Measurements from ENCODE around the gene KLK13. TPM values are rescaled to one million over a fixed set of nuclear protein-coding genes. Genes with fewer than 3 reads are reported as not detected.

The KLK13 gene
- total RNA-seq, 1 experiment from 2014 or later = not detected

DNA sequence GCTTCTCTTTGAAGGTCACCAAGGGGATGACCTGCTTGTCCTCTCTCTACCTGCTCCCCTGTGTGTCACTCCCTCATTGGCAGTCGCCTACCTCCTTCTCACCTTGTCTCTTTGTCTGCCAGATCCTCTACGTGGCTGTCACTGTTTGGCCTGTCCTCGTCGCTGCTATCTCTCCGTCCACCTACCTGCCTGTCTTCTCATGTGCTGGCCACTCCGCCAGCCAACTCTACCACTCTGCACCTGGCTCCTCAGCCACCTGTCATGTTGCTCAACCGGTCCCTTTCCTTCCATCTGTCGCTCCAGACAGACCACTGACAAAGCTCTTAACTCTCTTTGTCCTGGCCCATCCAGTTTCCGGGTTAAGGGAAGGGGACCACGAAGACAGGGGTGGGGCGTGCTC, 30.2 kb downstream of the KLK13 start, which contains the start of gene KLK12:
TSS of gene KLK12 (minus strand) at position 299 of the 400 bp plus-strand sequence. CDS start 381 bp downstream, outside the sequence.
- BruUV-seq (replicated peaks) = no TSS peak
- no peaks in the 10 kb centered on the region for H3K36me3 ChIP-seq (ENCODE audit: insufficient read depth, low read length, poor library complexity, severe bottlenecking)
- intact Hi-C loops (cut with micrococcal nuclease; ENCODE audit: unreplicated experiment) = no loop called here
- peaks cover 4% of the 10 kb centered on the region for H3K27me3 ChIP-seq (replicated peaks; ENCODE audit: insufficient read depth, low read depth, low read length, poor library complexity)
- TF ChIP-seq, protein P1, sequence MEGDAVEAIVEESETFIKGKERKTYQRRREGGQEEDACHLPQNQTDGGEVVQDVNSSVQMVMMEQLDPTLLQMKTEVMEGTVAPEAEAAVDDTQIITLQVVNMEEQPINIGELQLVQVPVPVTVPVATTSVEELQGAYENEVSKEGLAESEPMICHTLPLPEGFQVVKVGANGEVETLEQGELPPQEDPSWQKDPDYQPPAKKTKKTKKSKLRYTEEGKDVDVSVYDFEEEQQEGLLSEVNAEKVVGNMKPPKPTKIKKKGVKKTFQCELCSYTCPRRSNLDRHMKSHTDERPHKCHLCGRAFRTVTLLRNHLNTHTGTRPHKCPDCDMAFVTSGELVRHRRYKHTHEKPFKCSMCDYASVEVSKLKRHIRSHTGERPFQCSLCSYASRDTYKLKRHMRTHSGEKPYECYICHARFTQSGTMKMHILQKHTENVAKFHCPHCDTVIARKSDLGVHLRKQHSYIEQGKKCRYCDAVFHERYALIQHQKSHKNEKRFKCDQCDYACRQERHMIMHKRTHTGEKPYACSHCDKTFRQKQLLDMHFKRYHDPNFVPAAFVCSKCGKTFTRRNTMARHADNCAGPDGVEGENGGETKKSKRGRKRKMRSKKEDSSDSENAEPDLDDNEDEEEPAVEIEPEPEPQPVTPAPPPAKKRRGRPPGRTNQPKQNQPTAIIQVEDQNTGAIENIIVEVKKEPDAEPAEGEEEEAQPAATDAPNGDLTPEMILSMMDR (conservative IDR thresholded peaks at IDR 0.05; ENCODE audit: low read depth, low read length) = no peak
- no peak for TF ChIP-seq EZH2 (IDR thresholded peaks at IDR 0.05; ENCODE audit: borderline replicate concordance, low read depth, low read length, poor library complexity, severe bottlenecking)
- H3K27ac ChIP-seq (ENCODE audit: low read depth, low read length, poor library complexity, severe bottlenecking) = no peak within 1 kb of the TSS
- POLR2A ChIA-PET (ENCODE audit: low non-redundant PET) = no interaction called here
- H3K4me1 ChIP-seq (ENCODE audit: insufficient read depth, low read length, poor library complexity, severe bottlenecking) = no peaks in the 10 kb centered on the region
- no peaks in the 10 kb centered on the region for H3K9me3 ChIP-seq (ENCODE audit: low read depth, low read length, poor library complexity, severe bottlenecking)
- CTCF ChIA-PET = no interaction called here
- no peak for DNase-seq (ENCODE audit: low spot score)
- no peak within 1 kb of the TSS for H3K4me3 ChIP-seq (ENCODE audit: low read depth, low read length, poor library complexity, severe bottlenecking)

DNA sequence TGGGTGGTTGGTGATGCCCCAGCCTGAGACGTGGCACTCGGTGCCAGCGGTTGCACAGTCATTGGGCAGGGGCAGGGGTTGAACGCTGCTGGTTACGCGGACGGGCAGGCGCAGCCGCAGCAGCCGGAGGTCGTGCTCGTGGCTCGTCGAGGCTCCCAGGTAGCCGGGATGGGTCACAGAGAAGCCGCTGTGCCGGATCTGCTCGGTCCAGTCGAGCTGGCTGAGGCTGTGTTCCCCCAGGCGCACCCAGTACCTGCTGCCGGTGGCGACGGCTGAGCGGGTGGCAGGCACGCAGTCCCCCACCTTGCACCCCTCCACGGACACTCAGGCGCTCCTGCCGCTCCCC, 33.0 kb downstream of the KLK13 start:
- CTCF ChIA-PET = no interaction called here

DNA sequence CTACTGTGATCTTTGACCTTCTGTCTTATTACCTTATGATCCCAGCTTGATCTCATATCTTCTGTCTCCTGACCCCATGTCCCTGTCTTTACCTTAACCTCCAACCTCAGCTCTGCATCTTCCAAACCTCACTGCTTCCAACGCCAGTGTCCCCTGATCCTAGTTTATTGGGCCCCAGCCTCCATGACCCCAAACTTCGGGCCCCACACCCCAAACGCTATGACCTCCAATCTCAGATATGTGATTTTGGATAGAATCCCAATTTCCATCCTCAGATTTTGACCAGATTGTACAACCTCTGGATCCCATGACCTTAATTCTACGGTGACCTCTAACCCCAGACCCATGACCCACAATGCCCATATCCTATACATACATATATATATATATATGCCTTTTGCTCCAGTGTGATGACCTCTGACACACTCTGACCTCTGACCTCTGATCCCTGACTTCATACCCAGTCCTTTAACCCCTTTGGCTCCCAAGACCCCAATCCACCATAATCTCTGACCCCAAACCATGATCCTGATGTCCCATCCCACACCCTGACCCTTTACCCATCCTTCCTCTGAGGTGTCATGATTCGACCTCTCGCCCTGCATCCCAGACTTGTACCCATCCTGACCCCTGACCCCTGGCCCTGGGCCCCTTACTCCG, 33.5 kb downstream of the KLK13 start:
- intact Hi-C loops (cut with micrococcal nuclease; ENCODE audit: unreplicated experiment) = no loop called here
- H3K9me3 ChIP-seq (ENCODE audit: low read depth, low read length, poor library complexity, severe bottlenecking) = no peaks in the 10 kb centered on the region
- no peak overlapping the region for H3K4me3 ChIP-seq (ENCODE audit: low read depth, low read length, poor library complexity, severe bottlenecking)
- peaks cover 23% of the 10 kb centered on the region for H3K27me3 ChIP-seq (replicated peaks; ENCODE audit: insufficient read depth, low read depth, low read length, poor library complexity)
- no TSS peak for BruUV-seq (replicated peaks)
- no peak overlapping the region for H3K27ac ChIP-seq (ENCODE audit: low read depth, low read length, poor library complexity, severe bottlenecking)
- DNase-seq (ENCODE audit: low spot score) = no peak
- ChIA-PET CTCF (no interaction called here), POLR2A (ENCODE audit: low non-redundant PET) (no interaction called here)
- TF ChIP-seq, protein P1 (conservative IDR thresholded peaks at IDR 0.05; ENCODE audit: low read depth, low read length) = no peak
- TF ChIP-seq EZH2 (IDR thresholded peaks at IDR 0.05; ENCODE audit: borderline replicate concordance, low read depth, low read length, poor library complexity, severe bottlenecking) = no peak
- no peaks in the 10 kb centered on the region for H3K4me1 ChIP-seq (ENCODE audit: insufficient read depth, low read length, poor library complexity, severe bottlenecking)
- no peaks in the 10 kb centered on the region for H3K36me3 ChIP-seq (ENCODE audit: insufficient read depth, low read length, poor library complexity, severe bottlenecking)

More for the DNA sequence above, 33.0 kb downstream of the KLK13 start:
- DNase-seq (ENCODE audit: low spot score) = no peak
- no peak overlapping the region for H3K4me3 ChIP-seq (ENCODE audit: low read depth, low read length, poor library complexity, severe bottlenecking)
- H3K4me1 ChIP-seq (ENCODE audit: insufficient read depth, low read length, poor library complexity, severe bottlenecking) = no peaks in the 10 kb centered on the region
- TF ChIP-seq, protein P1 (conservative IDR thresholded peaks at IDR 0.05; ENCODE audit: low read depth, low read length) = no peak
- TF ChIP-seq EZH2 (IDR thresholded peaks at IDR 0.05; ENCODE audit: borderline replicate concordance, low read depth, low read length, poor library complexity, severe bottlenecking) = no peak
- no peak overlapping the region for H3K27ac ChIP-seq (ENCODE audit: low read depth, low read length, poor library complexity, severe bottlenecking)
- BruUV-seq (replicated peaks) = no TSS peak
- intact Hi-C loops (cut with micrococcal nuclease; ENCODE audit: unreplicated experiment) = no loop called here
- POLR2A ChIA-PET (ENCODE audit: low non-redundant PET) = interaction anchor here (0.5 kb wide), 1 partner anchor 627 kb away, joined by 6 read pairs; no protein-coding TSS in a partner anchor
- H3K9me3 ChIP-seq (ENCODE audit: low read depth, low read length, poor library complexity, severe bottlenecking) = no peaks in the 10 kb centered on the region
- no peaks in the 10 kb centered on the region for H3K36me3 ChIP-seq (ENCODE audit: insufficient read depth, low read length, poor library complexity, severe bottlenecking)
- peaks cover 18% of the 10 kb centered on the region for H3K27me3 ChIP-seq (replicated peaks; ENCODE audit: insufficient read depth, low read depth, low read length, poor library complexity)

Data from A673 (cell line).